ENCODE results near the gene PPP6R3.
"Not testable (repeated sequence)": the region's sequence is repeated elsewhere in the genome, so short reads cannot be mapped to it uniquely, and the experiment has no call there.

Gene PPP6R3

DNA sequence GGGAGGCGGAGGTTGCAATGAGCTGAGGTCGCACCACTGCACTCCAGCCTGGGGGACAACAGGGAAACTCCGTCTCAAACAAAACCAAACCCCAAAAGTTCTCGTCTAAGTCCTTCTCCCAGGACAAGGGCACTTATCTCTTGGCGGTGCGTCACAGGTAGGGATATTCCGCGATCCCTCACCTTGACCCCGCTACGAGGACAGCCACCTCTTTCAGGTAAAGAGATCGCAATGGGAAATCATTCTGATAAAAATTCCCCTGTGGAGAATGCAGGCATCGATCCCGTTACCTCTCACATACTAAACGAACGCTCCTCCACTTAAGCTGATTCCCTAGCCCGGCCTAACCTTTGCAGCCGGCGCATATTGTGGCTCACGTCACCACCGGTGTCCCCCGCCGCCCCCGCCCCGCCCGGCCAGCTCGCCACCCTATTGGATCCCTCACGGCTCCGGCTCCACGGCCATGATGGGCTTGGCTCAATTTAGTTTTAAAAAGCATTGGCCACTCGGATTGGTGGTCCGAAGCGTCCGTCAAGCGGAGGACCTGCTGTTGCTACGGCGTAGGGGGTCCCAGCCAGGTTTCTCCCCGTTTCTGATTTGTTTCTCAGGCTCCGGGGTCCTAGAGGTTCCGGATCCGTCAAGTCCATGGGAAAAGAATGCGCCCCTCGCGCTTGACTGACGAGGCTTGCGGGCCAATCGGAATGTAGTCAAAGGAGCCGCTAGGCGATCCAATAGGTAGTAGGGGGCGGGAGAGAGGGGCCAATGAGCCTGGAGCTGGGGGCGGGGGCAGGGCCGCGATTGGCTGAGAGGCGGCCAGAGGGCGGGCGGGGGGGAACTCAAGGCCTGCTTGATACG lies 439 bp upstream of the PPP6R3 start:
- peak; percentile 96 for DNase-seq

DNA sequence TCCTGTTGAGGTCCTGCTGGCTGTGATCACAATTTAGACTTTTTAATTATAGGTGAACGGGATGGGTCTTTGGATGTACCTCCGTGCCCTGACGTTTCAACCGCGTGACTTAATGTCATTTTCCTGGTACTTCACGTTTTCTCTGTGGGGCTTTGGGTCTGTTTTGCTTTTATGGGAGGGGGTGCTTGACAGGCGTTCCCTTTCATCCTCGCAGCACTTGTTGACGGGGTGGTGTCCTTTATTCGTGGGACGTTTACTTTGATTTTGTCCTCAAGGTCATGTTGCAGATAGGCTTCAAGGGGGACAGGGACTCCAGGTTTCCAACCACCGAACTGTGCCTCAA lies 994 bp downstream of the PPP6R3 start:
- DNase-seq = peak; percentile 25

DNA sequence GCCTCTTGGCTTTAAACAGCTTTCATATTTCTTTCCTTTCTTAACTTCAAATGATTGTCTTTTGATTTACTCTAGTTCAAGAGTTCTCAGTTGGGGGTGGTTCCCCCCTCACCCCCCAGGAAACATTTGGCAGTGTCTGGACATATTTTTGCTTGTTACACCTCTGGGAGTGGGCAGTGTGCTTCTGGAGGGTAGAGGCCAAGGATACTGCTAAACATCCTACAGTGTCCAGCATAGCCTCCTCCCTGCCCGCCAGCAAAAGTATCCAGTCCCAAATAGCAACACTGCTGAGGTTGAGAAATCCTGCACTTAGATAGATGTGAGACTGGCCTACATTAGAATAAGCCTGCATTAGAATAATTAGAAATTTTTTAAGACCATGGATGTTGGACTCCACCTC lies 3.2 kb downstream of the PPP6R3 start:
- DNase-seq = no peak

DNA sequence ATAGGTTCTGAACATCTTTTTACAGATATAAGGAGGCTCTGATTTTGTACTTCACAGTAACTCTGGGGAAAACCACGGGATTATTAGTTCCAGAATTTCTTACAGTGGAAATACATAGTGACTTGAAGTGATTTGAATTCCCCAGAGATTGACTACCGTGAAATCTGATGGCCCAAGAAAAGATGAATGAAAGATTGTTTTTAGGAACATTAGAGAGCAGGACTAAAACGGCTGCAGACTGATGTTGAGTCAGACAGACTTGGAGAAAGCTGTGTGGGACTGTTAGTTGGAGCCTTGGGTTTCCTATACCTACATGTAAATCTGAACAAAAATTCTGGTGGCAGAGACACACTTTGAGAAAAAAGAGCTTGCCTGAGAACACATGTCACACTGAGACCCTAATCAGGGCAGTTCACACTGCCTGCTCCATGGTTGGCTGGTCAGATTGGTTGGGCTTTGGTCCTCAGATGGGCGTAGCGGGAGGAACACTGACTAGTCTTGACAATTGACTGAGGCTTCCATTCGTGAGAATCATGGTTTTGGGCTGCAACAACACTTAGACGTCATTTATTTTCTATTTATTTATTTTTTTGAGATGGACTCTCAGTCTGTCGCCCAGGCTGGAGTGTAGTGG lies 6.8 kb downstream of the PPP6R3 start:
- no peak for DNase-seq

DNA sequence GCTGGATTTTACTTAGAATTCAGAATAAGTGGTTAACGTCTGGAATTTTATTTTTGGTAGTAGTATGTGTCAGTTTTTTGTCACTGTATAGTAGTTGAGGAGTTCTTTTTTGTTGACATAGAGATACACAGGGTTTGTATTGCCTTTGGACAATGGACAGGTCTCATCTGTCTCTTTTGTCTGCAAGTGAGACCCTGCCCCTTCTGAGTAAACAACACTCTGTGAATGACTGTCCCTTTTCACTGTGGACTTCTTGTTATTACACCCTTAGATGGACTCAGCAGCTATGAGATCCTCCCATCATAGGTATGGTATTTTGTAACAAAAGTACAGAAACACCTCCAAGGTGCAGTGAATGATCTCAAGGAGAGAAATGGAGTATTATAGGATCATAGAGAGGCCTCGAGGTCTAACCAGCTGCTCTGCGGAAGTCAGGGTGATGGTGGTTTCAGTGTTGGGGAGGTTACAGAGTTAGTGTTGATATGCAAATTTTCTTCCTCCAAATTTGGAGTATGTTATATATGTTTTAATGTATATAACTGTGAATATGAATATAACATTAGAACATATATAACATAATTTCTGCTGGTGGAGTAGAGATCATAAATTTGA lies 7.8 kb downstream of the PPP6R3 start:
- DNase-seq = peak; percentile 26

DNA sequence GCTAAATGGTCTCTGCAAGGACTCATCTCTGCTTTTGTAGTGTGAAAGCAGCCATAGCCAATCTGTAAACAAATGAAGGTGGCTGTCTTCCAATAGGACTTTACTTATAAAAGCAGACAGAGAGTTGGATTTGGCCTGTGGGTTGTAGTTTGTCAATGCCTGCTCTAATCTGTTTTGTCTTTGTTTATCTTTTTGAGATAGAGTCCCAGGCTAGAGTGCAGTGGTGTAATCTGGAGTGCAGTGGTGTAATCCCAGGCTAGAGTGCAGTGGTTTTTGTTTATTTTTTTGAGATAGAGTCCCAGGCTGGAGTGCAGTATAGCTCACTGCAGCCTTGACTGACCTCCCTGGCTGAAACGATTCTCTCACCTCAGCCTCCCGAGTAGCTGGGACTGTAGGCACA lies 8.6 kb downstream of the PPP6R3 start:
- DNase-seq = no peak

DNA sequence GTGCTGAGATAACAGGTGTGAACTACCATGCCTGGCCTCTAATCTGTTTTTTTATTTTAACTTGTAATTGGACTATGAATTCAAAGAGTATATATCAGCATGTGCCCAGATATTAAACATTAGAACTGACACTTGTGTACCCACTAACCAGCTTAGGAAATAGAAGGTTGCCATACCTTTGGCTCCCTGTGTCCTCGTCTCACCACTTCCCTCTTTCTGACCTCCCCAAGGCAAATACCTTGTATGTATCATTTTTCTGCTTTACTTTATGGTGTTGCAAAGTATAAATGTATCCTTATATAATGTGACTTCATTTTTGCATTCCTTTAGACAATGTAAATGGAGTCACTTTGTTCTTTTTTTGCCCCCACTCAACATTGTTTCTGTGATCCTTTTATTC lies 9.1 kb downstream of the PPP6R3 start:
- no peak for DNase-seq

DNA sequence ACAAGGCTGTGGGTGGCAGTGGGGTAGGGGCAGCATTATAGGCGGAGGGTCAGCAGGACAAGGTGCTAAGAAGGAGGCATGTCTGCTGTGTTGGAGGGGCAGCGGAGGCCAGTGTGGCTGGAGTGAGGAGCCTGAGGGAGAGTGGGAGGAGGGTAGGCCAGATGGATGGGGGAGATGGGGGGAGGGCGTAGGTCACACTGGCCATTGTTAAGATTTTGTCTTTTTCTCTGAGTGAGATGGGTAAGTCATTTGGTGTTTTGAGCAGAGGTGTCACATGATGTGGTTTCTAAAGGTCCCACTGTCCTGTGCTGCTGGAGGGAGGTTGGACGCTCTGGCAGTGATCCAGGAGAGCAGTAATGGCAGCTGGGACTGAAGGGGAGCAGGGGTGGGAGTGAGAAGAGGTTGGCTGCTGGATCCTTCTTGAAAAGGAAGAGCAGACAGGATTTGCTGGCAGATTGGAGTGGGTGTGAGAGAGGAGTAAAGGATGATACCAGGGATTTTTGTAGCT lies 9.8 kb downstream of the PPP6R3 start:
- no peak for DNase-seq

DNA sequence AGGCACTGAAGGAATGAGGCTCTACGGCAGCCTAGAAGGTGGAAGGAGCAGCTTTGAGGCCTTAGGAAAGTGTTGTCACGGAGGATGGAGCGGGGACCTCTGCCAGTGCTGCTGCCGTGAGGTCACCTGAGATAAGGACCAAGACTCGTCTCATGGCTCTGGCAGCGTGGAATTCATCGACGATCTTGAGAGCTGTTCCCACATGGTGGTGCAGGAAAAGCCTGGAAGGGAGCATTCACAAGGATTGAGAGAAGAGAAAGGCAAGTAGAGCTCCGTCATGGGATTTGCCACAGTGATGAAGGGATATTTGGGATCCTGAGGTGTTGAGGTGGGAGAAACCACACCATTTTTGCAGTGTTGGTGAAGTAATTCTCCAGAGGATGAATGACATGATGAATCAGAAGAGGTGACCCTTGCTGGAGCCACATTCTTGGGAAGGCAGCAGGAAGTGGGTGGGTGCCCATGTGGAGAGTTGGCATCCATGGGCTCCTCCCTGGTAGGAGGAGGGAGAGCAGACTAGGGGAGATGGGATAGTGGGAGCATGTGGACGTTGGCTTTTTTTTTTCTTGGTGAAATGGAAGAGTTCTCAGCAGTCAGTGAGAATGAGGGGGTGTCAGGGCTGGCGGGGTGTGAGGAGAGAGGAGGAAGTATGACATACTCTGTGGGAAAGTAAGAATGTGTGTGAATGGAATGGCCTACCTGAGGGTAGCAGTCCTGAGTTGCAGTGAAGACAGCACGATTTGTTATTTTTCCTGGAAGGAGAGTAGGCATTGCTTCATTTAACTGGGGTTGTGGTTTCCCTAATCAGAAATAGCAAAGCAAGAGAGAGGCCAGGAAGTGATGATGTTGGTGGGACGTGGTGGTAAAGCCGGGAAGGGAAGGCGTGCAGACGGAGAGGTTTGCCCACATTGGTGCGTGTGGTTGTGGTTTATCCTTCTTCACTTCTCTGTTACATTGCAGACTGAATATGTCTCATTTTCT lies 11.1 kb downstream of the PPP6R3 start:
- peak; percentile 39 for DNase-seq

DNA sequence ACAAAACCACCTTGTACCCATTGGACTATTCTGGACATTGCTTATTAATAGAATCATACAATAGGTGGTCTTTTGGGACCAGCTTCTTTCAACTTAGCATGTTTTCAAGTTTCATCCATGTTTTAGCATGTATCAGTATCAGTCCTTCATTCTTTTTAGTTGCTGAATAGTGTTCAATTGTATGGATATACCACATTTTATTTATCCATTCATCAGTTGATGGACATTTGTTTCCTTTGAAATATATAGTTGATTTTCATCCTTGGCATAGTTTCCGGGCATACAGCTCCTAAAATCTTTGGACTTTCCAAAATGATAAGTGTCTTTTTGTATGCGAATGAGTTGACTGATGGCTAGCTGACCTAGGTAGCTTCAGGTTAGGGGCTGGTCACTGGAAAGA lies 12.2 kb downstream of the PPP6R3 start:
- DNase-seq = no peak

DNA sequence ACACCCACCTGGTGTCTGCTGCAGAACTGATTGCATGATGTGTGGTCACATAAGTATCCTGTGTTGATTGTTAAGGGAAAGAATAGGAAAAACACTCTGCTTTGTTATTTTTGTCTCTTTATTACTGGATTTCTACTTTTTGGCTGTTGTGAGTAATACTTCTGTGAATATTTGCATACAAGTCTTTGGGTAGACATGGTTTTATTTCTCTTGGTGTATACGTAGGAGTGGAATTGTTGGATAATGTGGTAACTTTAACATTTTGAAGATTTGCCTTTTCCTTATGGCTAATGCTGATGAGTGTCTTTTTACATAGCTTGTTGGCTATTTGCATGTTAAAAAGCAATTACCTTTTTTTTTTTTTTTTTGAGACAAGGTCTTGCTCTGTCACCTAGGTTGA lies 13.1 kb downstream of the PPP6R3 start:
- DNase-seq = no peak

DNA sequence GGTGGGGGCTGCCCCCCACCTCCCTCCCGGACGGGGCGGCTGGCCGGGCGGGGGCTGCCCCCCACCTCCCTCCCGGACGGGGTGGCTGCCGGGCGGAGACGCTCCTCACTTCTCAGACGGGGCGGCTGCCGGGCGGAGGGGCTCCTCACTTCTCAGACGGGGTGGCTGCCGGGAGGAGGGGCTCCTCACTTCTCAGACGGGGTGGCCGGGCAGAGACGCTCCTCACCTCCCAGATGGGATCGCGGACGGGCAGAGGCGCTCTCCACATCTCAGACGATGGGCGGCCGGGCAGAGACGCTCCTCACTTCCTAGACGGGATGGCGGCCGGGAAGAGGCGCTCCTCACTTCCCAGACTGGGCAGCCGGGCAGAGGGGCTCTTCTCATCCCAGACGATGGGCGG lies 15.1 kb downstream of the PPP6R3 start:
- DNase-seq = not testable (repeated sequence)

DNA sequence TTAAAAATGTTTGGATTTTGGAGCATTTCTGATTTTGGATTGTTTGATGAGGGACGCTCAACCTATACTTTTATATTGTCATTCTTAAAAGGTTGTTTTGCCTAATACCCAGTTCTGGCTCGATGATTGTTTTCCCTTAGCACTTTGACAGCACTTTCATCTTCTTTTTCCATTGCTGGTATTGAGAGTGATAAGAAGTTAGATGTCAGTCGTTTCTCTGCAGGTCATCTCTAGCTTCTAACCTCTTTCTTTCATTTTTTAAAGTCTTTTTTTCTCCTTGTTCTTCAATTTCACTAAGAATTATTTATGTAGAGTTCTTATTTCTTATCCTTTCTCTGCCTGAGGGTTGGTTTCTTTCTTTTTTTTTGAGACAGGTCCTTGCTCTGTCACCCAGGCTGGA lies 18.8 kb downstream of the PPP6R3 start:
- no peak for DNase-seq

DNA sequence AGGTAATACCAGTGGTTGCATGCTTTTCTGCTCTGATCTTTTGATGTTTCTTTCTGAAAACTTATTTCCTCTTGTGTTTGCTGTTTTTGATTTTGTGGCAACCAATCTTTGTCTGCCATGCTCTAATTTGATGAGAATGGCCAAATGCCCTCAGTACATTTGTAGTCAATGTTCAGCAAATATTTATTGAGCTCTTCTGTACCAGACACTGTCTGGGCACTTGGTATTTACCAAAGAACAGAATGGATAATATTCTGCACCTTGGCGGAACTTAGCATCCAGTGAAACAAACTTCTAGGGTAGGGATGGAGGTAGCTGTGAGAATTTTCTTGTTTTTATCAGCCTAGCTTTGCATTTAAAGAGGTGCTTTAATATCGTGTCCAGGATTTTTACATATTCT lies 19.6 kb downstream of the PPP6R3 start:
- no peak for DNase-seq

DNA sequence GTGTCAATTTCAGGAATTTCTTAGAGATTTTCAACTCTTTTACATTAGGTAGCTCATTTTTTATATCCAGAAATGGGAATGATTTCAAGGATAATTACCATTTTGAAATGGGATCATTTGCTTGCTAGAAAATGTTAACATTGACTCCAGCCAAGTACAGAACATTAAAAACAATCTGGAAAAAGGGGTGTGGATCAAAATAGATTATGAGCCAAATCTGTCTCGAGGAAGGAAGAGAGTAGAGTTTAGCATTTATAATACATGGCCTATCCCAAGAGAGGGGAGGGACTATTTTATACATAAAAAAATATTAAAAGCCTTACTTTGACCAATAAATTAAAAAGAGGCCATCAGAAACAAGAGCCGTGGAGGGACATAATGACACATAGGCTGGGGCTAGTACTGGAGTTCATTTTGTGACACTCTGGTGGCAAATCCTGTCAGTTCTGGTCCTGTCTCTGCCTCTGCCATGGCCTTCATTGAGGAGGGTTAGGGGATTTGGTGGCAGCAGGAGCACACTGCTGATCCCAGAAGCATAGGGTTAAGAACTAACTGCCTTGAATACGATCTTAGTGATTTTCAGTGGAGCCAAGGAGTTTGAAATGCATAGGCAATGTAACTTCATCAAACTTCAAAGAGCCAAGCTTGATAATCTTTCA lies 20.4 kb downstream of the PPP6R3 start:
- no peak for DNase-seq

DNA sequence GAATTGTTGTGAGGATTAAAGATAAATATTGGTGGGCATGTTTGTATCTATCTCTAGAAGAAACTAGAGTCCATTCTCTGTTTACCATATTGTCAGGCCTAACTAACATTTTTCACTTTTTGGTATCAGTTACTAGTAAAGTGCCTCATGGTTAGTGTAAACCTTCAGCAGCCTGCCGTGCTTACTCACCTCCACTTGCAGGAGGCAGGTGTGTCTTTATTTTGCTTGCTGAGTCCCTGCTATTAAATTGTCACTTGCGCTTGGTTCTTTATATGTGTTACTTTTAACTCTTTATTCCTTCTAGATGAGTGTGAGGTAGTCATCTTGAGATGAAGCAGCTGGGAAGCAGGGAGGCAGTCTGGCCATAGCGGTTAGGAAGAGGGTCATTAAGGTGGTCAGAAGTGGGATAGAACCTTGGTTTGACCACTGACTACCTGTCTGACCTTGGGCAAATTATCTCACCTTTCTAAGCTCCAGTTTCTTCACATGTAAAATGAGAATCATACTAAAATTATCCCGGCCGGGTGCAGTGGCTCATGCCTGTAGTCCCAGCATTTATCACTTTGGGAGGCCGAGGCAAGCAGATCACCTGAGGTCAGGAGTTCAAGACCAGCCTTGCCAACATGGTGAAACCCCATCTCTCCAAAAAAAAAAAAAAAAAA lies 21.2 kb downstream of the PPP6R3 start:
- no peak for DNase-seq

DNA sequence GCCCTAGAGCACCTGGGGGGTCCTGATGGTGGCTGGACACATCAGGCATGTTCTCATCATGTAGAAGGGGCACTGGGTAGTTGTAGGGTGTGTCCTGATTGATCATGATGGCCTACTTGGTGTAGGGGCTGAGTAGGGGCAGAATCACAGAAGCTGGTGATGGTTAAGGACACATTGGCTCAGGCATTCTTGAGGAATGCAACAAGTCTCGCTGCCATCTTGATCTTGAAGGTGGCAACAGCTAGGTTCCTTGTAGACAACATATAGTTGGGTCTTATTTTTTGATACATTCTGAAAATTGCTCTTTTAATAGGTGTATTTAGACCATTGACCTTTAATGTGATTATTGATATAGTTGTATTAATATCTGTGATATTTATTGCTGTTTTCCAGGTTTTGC lies 28.1 kb downstream of the PPP6R3 start:
- DNase-seq = no peak

DNA sequence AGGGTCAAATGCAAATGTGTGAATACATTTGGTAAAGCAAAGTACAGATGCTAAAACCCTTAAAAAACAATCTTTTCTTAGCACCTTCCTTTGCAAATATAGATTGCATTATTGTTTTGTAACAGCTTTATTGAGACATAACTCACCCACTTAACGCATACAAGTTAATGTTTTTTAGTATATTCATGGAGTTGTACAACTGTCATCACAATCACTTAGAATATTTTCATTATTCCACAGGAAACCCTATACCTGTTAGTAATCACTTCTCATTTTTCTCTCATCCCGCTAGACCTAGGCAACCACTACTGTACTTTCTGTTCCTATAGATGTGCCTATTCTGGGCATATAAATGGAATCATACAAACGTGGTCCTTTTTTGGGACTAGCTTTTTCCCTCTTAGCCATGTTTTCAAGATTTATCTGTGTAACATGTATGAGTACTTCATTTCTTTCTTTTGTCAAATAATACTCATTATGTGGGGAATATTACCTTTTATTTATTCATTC lies 34.7 kb downstream of the PPP6R3 start:
- no peak for DNase-seq

DNA sequence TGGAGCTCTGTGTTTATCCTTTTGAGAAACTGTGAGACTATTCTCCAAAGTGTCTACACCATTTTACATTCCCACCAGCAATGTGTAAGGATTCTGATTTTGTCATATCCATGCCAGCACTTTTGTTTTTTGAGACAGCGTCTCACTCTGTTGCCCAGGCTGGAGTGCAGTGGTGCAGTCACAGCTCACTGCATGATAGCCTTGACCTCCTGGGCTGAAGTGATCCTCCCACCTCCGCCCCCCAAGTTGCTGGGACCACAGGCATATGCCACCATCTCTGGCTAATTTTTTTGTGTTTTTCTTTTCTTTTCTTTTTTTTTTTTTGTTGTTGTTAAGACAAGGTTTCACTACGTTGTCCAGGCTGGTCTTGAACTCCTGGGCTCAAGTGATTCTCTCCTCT lies 35.3 kb downstream of the PPP6R3 start:
- no peak for DNase-seq

DNA sequence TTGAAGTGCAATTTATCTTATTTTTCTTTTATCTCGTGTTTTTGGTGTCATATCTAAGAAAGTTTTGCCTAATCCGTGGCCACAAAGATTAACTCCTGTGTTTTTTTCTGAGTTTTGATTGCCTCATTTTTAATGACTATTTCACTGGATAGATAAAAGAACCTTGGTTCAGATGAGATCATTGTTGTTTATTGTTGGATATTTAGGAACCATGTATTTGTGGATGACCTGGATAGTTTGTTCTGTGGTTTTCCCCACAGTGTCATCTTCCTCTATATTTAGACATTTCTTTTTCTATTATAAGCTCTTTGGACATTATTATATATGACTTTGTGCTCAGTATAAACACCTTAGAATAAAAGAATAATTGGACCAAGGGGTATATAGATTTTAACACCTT lies 37.2 kb downstream of the PPP6R3 start:
- DNase-seq = no peak

DNA sequence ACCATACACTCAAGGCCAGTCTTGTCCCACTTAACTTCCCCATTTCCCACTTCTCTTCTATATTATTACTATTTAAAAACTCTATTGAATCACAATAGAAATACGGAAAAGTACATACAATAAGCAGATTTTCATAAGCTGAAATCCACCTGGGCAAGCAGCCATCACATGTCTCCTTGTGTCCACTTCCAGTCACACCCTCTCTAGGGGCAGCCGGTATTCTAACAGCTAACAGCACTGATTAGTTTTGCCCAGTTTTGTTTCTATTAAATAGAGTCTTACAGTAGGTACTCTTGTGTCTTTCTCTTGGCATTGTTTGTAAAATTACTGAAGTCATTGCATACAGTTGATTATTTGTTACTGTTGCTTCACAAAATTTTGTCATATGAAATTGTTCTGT lies 37.8 kb downstream of the PPP6R3 start:
- no peak for DNase-seq

Data from CD4-positive, alpha-beta T cell treated with Interleukin-12 subunit alpha and Interleukin-12 subunit beta, for 1 hour (primary cell).